ENCODE data around the gene RECQL5. TPM values are rescaled to one million over a fixed set of nuclear protein-coding genes. Genes with fewer than 3 reads are reported as not detected.

The RECQL5 gene
- total RNA-seq, 4 donors from 2014 or later = 5.3 to 17.5 (median 7.4) TPM

DNA sequence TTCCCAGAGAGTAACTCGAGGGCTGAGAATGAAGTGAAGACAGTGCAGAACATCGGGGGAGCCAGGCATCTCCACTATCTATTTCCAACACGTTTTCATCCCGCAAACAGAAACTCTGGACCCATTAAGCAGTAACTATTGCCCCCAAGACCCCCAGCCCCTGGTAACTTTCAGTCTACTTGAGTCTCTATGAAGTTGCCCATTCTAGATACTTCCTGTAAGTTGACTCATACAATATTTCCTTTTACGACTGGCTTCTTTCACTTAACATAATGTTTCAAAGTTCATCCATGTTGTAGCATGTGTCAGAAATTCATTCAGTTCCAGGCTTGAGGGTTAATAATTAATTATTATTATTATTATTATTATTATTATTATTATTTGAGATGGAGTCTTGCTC is 59.9 kb downstream of the RECQL5 start:
- H3K36me3 ChIP-seq = no peaks in the 10 kb centered on the region
- in situ Hi-C loops (cut with MboI; ENCODE audit: low sequenced_read_pairs in 4 of 4) (no loop called here), intact Hi-C loops (cut with DNase I; ENCODE audit: low total_unique reads) (no loop called here)
- TF ChIP-seq POLR2A (IDR thresholded peaks at IDR 0.05) (no peak), CTCF (IDR thresholded peaks at IDR 0.05 in 4 of 5, conservative IDR thresholded peaks at IDR 0.05 in 1 of 5) (no peak)
- no peak overlapping the region for H3K4me3 ChIP-seq
- no peak for DNase-seq
- ATAC-seq = no peak
- no peaks in the 10 kb centered on the region for H3K9me3 ChIP-seq
- no peak overlapping the region for H3K27ac ChIP-seq
- H3K27me3 ChIP-seq = no peaks in the 10 kb centered on the region
- H3K4me1 ChIP-seq = no peaks in the 10 kb centered on the region

GRCh38 chr17:75605790-75606189 is 61.2 kb downstream of the RECQL5 start:
- intact Hi-C loops (cut with DNase I; ENCODE audit: low total_unique reads) (no loop called here), in situ Hi-C loops (cut with MboI; ENCODE audit: low sequenced_read_pairs in 4 of 4) (no loop called here)
- TF ChIP-seq CTCF (IDR thresholded peaks at IDR 0.05 in 4 of 5, conservative IDR thresholded peaks at IDR 0.05 in 1 of 5) (no peak), POLR2A (IDR thresholded peaks at IDR 0.05) (no peak)
- Histone ChIP-seq H3K27me3 (no peaks in the 10 kb centered on the region), H3K27ac (no peak overlapping the region), H3K36me3 (no peaks in the 10 kb centered on the region), H3K4me3 (no peak overlapping the region), H3K9me3 (no peaks in the 10 kb centered on the region), H3K4me1 (no peaks in the 10 kb centered on the region)
- ATAC-seq = no peak
- DNase-seq = no peak

DNA sequence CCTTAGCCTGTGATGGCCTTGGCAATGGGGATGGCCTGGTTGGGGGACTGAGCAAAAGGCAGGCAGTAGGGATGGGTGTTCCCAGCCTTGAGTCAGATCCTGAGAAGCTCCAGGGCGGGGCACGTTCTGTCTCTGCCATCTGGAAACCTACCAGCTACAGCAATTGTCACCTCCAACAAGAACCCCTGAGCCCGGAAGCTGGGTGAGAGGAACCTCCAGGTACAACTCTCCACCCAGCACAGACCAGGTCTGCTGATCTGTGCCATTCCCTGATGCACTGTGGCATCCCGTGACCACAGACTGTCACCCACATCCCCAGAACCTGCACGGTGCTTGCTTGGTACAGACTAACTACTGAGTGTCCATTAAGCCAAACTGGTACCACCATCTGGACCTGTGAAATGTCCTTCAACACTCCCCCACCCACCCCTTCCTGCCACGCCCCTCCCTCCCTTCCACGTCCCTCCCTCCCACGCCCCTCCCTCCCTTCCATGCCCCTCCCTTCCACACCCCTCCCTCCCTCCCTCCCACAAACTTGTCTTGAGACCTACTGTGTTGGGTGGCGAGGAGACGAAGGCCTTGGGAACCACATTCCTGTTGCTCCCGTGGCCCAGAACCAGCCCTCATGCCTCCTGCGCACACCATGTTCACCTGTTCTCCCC is 62.8 kb downstream of the RECQL5 start:
- no peaks in the 10 kb centered on the region for H3K4me1 ChIP-seq
- in situ Hi-C loops (cut with MboI; ENCODE audit: low sequenced_read_pairs in 4 of 4) = no loop called here
- TF ChIP-seq POLR2A (IDR thresholded peaks at IDR 0.05) (no peak), CTCF (IDR thresholded peaks at IDR 0.05 in 4 of 5, conservative IDR thresholded peaks at IDR 0.05 in 1 of 5) (no peak)
- H3K27me3 ChIP-seq = no peaks in the 10 kb centered on the region
- ATAC-seq = no peak
- DNase-seq = no peak
- H3K27ac ChIP-seq = no peak overlapping the region
- no peak overlapping the region for H3K4me3 ChIP-seq
- H3K36me3 ChIP-seq = no peaks in the 10 kb centered on the region
- no peaks in the 10 kb centered on the region for H3K9me3 ChIP-seq
- intact Hi-C loops (cut with DNase I; ENCODE audit: low total_unique reads) = no loop called here

- Histone ChIP-seq H3K4me1 (no peaks in the 10 kb centered on the region), H3K27ac (no peak overlapping the region), H3K4me3 (no peak overlapping the region), H3K9me3 (no peaks in the 10 kb centered on the region), H3K27me3 (no peaks in the 10 kb centered on the region), H3K36me3 (no peaks in the 10 kb centered on the region)
- TF ChIP-seq POLR2A (IDR thresholded peaks at IDR 0.05) (no peak), CTCF (IDR thresholded peaks at IDR 0.05 in 4 of 5, conservative IDR thresholded peaks at IDR 0.05 in 1 of 5) (no peak)
- intact Hi-C loops (cut with DNase I; ENCODE audit: low total_unique reads) = no loop called here
- DNase-seq = no peak
- ATAC-seq = no peak
- in situ Hi-C loops (cut with MboI; ENCODE audit: low sequenced_read_pairs in 4 of 4) = no loop called here
Observed at GRCh38 chr17:75603123-75603522, 63.8 kb downstream of the RECQL5 start.

GRCh38 chr17:75602644-75603043 is 64.3 kb downstream of the RECQL5 start:
- no peak for DNase-seq
- no peaks in the 10 kb centered on the region for H3K4me1 ChIP-seq
- no peaks in the 10 kb centered on the region for H3K36me3 ChIP-seq
- H3K4me3 ChIP-seq = no peak overlapping the region
- TF ChIP-seq POLR2A (IDR thresholded peaks at IDR 0.05) (no peak), CTCF (IDR thresholded peaks at IDR 0.05 in 4 of 5, conservative IDR thresholded peaks at IDR 0.05 in 1 of 5) (no peak)
- intact Hi-C loops (cut with DNase I; ENCODE audit: low total_unique reads) = no loop called here
- no peak for ATAC-seq
- H3K27me3 ChIP-seq = no peaks in the 10 kb centered on the region
- no peaks in the 10 kb centered on the region for H3K9me3 ChIP-seq
- H3K27ac ChIP-seq = no peak overlapping the region
- in situ Hi-C loops (cut with MboI; ENCODE audit: low sequenced_read_pairs in 4 of 4) = no loop called here
